Right ventricle myocardium superior (tissue), 1 donor: Measurements from ENCODE around the gene NUTF2. TPM values are rescaled to one million over a fixed set of nuclear protein-coding genes. Genes with fewer than 3 reads are reported as not detected.
A peak's percentile ranks its signal among the peaks of the same experiment; 100 is the strongest.

ENCODE experiments used
- ATAC-seq: fragments of 200-7000 bp; cut with Tn5 transposase; one replicate; pipeline ENCODE4 v1.9.1; 2020; ENCODE audit warnings: mild to moderate bottlenecking; ENCODE audit not compliant: poor library complexity
- DNase-seq: peaks from one replicate; pipeline ENCODE4 v3.0.0-alpha.2; 2020
- intact Hi-C: fragments of 100-400 bp; cut with DNase I; formaldehyde crosslinking; loops from one replicate; pipeline ENCODE4 v1.11.2; 2022
- total RNA-seq: library from RNA; stranded (reverse); fragmentation: NEBNext Ultra II Directional; extraction: Animal tissue kit (Norgen Biotek cat#: 25700); gene quantifications from one replicate; pipeline ENCODE4 v1.2.1, GENCODE V29; 2021
- donor health status: DM: no; HTN: yes; CAD: no; lungs with severe emphysema.

Gene NUTF2
- total RNA-seq, 1 donor from 2014 or later, result 76.7 TPM

GRCh38 chr16:67878846-67879245, 32.1 kb downstream of the NUTF2 start:
- intact Hi-C loops, result no loop called here
- no peak for DNase-seq
- no peak for ATAC-seq

DNA sequence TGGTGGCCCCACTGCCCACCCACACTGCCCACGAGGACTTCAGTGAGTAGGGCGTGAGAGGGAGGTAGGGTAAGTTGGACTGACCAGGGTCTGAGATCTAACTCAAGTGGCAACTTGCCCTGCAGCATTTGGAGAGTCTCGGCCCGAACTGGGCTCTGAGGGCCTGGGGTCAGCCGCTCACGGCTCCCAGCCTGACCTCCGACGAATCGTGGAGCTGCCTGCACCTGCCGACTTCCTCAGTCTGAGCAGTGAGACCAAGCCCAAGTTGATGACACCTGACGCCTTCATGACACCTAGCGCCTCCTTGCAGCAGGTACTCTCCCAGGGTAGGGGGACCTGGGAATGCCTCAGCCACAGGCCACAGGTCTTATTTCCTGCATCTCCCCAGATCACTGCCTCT, 32.7 kb downstream of the NUTF2 start:
- no peak for ATAC-seq
- intact Hi-C loops, result no loop called here
- no peak for DNase-seq

- ATAC-seq, result no peak
- DNase-seq, result no peak
- intact Hi-C loops, result no loop called here
Observed at GRCh38 chr16:67879936-67880335, 33.2 kb downstream of the NUTF2 start.

GRCh38 chr16:67880584-67880983, 33.9 kb downstream of the NUTF2 start:
- DNase-seq (no peak), ATAC-seq (no peak)
- intact Hi-C loops, result no loop called here

DNA sequence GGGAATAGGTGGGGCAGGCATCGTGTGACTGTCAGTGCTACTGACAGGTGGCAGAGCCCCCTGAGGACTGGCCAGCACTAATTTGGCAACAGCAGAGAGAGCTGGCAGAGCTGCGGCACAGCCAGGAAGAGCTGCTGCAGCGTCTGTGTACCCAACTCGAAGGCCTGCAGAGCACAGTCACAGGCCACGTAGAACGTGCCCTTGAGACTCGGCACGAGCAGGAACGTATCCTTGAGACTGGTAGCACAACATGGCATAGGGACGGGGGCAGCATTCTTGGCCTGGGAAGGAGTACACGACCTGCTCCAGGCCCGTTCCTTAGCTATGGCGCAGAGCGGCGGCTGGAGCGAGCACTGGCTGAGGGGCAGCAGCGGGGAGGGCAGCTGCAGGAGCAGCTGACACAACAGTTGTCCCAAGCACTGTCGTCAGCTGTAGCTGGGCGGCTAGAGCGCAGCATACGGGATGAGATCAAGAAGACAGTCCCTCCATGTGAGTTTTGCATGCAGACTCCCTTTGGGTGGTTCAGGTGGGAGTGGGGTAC, 35.0 kb downstream of the NUTF2 start:
- DNase-seq (peak; percentile 77), ATAC-seq (peak; percentile 65)
- intact Hi-C loops, result no loop called here

DNA sequence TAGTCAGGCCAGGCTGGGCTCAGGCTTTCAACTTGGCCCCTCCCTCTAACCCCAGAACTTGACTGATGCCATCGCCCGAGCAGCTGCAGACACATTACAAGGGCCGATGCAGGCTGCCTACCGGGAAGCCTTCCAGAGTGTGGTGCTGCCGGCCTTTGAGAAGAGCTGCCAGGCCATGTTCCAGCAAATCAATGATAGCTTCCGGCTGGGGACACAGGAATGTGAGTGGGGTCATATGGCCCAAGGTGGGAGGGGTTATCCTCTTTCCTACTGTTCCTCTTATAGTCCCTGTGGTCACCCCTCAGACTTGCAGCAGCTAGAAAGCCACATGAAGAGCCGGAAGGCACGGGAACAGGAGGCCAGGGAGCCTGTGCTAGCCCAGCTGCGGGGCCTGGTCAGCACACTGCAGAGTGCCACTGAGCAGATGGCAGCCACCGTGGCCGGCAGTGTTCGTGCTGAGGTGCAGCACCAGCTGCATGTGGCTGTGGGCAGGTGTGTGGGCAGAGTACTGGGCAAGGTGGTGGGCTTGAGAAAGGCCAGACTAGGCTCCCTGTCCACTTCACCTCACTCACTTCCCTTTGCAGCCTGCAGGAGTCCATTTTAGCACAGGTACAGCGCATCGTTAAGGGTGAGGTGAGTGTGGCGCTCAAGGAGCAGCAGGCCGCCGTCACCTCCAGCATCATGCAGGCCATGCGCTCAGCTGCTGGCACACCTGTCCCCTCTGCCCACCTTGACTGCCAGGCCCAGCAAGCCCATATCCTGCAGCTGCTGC, 35.8 kb downstream of the NUTF2 start:
- intact Hi-C loops, result no loop called here
- ATAC-seq, result peak; percentile 73

DNA sequence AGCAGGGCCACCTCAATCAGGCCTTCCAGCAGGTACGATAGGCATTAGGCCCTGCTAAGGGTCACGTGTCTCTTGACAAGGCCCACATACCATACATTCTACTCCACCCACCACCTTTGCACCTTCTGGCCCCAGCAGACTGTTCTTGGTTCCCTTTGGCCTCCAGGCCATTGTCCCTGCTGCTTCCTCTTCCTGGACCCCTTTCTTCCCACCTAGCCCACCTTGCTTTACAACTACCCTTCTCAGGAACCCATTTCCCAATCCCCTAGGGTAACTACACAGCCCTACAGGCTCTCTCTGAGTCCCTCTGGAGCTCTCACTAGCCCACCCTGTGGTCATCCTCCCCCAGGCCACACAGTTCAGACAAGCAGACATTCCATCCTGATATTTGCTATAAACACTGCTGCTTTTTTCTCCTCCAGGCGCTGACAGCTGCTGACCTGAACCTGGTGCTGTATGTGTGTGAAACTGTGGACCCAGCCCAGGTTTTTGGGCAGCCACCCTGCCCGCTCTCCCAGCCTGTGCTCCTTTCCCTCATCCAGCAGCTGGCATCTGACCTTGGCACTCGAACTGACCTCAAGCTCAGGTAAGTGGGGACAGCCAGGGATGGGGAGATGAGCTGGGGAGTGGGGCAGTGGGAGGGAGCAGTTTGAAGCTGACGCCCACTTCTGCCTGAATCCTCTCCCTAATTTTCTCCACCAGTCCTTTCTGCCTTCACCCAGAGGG, 36.6 kb downstream of the NUTF2 start:
- intact Hi-C loops, result no loop called here
- DNase-seq, result no peak
- no peak for ATAC-seq

More for the DNA sequence above, 35.8 kb downstream of the NUTF2 start:
- DNase-seq, result peak; percentile 76

DNA sequence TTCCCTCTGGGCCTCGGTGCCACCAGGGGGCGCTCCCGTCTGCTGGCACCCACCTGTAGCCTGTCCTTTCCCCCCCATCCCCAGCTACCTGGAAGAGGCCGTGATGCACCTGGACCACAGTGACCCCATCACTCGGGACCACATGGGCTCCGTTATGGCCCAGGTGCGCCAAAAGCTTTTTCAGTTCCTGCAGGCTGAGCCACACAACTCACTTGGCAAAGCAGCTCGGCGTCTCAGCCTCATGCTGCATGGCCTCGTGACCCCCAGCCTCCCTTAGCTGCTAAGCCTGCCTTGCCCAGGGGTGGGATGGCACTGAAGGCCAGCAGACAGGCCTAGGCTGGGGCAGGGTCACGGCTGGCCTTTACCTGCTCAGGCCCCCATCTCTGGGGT, 37.1 kb downstream of the NUTF2 start:
- peak; percentile 75 for DNase-seq
- peak; percentile 42 for ATAC-seq
- intact Hi-C loops, result no loop called here

GRCh38 chr16:67884684-67885083, 38.0 kb downstream of the NUTF2 start, which contains the start of gene NRN1L:
Gene NRN1L, plus strand, starts transcription at chr16:67884885. Its CDS starts 19 bp downstream, at chr16:67884904.
- DNase-seq, result peak; percentile 93
- intact Hi-C loops, result loop anchor here (5.0 kb wide), 1 partner anchor 43 kb away; no protein-coding TSS in a partner anchor
- peak; percentile 82 for ATAC-seq

DNA sequence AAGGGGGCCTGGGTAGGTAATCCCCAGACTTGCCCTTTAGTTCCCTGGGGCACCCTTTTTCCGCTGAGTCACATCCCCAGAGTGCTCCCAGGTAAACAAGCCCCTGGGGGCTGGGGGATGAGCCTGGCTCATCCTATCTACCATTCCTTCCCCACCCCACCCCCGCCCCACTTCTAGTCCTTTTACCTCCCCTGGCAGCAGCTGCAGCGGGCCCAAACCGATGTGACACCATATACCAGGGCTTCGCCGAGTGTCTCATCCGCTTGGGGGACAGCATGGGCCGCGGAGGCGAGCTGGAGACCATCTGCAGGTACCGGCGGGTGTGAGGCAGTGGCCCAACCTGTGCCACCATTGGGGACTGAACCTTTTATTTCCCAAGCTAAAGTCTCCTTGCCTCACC, 38.8 kb downstream of the NUTF2 start:
- no peak for DNase-seq
- intact Hi-C loops, result loop anchor here (5.0 kb wide), 1 partner anchor 42 kb away; no protein-coding TSS in a partner anchor
- no peak for ATAC-seq

- intact Hi-C loops, result loop anchor here (5.0 kb wide), 1 partner anchor 41 kb away; no protein-coding TSS in a partner anchor
- DNase-seq, result no peak
- no peak for ATAC-seq
Observed at GRCh38 chr16:67885976-67886375, 39.2 kb downstream of the NUTF2 start.

DNA sequence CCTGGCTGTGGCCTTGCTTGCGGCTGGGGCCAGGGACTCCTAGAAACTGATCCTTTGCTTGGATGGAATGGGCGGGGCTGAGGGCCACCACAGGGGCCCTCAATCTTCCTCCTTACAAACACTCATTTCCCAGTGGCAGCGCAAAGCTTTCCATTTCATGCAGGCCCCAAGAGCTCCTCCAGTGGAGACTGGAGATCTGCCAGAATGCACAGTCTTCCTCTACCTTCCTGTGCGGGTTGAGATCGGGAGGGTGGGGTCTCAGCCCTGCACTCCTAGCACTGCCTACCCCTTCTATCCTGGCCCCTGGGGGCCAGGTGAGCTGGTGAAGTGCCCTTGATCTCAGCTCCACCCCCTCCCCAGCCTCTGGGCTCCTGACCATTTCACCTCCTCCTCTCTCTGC, 39.7 kb downstream of the NUTF2 start:
- DNase-seq, result no peak
- intact Hi-C loops, result loop anchor here (5.0 kb wide), 1 partner anchor 41 kb away; no protein-coding TSS in a partner anchor
- no peak for ATAC-seq

DNA sequence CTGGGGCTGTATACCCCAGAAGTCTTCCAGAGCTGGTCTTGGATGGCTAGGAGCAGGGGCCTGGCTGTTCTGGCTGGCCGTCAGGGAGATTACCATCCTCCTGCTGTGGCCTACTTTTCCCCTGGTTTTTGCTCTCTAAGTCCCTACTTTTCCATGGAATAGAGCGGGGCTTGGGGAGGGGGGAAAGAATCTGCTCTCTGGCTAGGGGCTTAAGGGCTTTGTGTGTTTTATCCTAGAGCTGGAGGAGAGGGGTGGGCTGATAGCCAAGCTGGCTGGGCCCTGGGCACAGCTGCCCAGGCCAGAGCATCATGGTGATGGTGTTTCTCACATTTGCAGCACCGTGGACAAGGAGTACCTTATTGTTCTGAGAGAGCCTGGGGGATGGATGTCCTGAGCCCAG, 41.6 kb downstream of the NUTF2 start:
- DNase-seq, result no peak
- intact Hi-C loops, result loop anchor here (5.0 kb wide), 1 partner anchor 39 kb away; no protein-coding TSS in a partner anchor
- no peak for ATAC-seq

DNA sequence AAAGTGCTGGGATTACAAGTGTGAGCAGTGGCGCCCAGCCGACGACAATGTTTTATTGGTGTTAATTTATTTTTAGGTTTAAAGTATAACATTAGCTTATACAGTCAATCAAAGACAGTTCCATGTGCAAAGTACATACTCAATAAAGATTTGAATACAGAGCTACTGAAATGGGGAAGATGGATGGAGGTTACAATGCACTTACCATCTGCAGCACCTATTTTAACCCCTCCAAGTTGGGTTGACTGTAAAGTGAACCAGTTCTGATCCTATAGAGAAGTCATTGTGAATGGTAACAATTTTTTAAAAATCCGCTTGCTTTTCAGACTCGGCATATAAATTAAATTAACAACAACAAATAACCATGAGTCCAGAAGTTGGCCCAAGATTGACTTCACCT, 45.6 kb downstream of the NUTF2 start:
- intact Hi-C loops, result no loop called here
- ATAC-seq (no peak), DNase-seq (no peak)

- peak; percentile 99 for DNase-seq
- ATAC-seq, result peak; percentile 98
- intact Hi-C loops, result no loop called here
Observed at GRCh38 chr16:67892899-67893742, 46.4 kb downstream of the NUTF2 start, which contains the start of gene PSKH1. Gene PSKH1, plus strand, starts transcription at chr16:67893254. Its CDS starts 15,496 bp downstream, at chr16:67908750.

- no peak for ATAC-seq
- intact Hi-C loops, result no loop called here
- DNase-seq, result no peak
Observed at GRCh38 chr16:67893743-67894399, 47.1 kb downstream of the NUTF2 start.

- intact Hi-C loops, result no loop called here
- DNase-seq, result no peak
- ATAC-seq, result no peak
Observed at GRCh38 chr16:67897231-67897630, 50.5 kb downstream of the NUTF2 start.

- no peak for DNase-seq
- intact Hi-C loops, result no loop called here
- ATAC-seq, result no peak
Observed at GRCh38 chr16:67901734-67902133, 55.0 kb downstream of the NUTF2 start.
